CD4-positive, alpha-beta T cell treated with Interleukin-6 for 4 hours (primary cell): ENCODE results near the gene POM121L2.
"Not testable (repeated sequence)": the region's sequence is repeated elsewhere in the genome, so short reads cannot be mapped to it uniquely, and the experiment has no call there.

Experiments used
- DNase-seq: peaks from one replicate; pipeline ENCODE4 v3.0.0-alpha.2; 2020; ENCODE audit warnings: mixed read lengths

The POM121L2 gene

DNA sequence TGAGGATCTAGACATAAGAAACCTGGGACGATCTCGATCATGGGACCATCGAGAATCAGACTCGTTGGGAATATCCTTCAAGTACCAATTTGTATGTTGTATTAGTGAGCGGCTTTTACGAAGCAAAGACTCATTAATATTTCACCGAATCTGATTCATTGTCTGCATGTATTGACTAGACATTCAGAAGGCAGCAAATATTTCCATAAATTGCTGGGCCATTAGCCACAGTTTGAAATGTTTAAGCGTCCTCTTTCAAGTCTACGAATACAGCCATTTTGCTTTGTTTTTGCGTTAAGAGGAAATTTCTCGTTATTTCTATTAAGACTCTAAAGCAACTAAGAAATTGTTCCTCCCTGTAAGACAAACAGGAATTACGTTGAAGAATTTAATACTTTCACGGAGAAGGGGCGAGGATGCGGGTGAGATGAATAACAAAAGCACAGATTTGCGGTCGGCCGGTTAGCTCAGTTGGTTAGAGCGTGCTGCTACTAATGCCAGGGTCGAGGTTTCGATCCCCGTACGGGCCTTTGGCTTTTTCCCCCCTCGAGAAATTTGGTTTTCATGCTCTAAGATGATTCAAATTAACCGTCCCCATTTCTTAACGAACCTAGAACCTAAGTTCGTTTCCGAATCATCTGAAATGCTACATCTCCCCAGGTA, 18.5 kb downstream of the POM121L2 start:
- no peak for DNase-seq

DNA sequence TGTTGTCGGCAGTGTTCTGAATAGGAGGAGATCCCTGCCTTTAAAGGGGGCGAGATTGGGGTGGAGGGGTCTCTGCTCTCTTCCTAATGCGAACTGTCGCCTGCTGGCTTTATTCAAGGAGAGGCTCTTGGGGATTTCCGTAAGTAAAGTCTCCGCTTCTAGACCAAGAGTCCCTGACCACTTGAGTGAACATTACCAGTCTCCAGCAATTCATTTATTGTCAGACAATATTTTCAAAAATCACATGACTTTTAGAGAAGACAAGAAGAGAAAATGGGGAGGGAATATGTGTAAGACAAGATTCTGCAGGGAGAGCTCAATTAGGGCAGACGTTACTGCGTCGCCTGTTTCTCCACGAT, 21.2 kb downstream of the POM121L2 start:
- no peak for DNase-seq

DNA sequence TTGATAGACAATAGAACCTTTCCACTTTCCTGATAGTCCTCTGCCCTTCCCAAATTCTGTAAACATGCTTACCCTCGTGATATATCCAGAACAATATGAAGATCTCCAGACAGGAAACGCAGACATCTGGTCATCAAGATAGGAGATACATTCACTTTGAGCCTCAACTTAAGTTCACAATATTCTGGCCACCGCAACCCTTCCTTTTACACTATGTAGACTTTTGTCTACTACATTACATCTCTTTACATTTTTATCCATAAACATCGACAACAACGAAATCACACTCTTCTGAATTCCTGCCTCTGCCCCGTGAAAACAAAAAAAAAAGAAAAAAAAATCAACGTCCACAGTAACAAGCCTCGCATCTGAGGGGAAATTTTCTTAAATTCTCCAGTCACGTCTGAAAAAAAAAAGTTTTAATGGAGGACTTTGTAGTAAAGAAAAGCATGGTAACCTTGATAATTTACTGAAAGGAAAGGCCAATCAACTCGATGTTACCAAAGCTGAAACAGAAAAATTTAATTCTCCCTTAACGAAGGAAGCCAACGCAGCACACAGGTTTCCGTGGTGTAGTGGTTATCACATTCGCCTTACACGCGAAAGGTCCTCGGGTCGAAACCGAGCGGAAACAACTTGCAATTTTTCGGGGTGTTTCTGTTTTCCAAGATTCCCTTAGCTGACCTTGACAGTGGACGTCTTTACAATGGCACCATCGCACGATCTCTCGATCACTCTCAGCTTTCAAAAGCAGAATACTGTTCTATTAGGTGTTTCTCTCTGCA, 21.8 kb downstream of the POM121L2 start:
- DNase-seq: no peak

DNA sequence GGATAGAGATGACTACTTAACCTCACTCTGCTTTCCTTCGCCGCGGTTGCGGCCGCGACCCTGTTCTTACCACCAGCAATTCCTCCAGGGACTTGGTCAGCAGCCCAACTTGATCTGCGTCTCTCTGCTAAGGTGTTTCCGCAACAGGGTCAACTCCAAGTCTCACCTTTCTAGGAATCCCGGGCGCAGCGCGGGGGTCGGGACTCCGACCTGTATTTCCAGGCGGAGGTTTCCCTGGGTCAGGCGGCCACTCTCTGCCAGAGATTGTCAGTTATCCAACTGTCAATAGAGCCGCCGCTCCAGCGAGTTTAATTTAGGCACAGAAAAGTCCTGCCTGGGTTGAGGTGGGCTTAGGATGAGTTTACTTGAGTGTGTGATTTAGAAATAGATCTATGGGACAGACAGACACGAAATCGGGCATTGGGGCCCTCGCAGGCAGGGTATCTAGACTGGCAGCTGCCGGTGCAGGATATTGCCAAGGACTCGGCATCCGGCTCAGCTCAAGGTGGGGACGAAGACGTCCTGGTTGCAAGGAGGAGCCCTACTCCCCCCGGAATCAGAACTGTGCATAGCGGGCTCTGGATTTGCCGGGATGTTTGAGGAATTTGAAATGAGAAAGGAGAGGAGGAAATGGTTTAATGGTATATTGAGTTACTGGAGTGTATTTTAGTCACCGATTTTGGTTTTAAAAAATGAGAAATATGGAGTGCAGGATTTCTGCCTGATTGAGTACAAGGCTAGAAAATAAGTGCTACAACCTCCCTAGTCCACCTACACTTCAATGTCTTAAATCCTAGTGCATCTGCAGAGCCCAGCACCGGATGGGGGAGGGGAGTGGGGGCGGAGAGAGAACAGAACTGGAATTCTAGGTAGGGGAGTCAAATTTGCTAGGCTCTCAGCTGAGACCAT, 23.7 kb downstream of the POM121L2 start:
- DNase-seq: no peak

DNA sequence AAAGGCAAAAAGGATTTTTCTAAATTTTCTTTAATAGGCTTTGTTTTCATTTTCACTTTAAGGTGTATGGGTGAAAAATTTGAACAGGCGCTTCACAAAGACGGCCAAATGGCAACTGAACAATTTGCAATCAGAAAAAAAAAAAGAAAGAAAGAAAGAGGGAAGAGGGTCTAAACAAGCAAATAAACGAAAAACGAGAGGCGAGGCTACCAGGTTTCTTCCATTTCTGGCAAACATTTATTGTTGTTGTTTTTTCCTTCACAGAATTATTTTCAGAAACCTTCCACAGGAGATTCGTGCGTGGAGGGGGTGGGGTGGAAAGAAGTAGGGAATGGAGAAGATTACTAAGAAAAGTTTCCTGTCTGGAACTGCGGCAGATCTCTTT, 24.3 kb downstream of the POM121L2 start:
- no peak for DNase-seq

DNA sequence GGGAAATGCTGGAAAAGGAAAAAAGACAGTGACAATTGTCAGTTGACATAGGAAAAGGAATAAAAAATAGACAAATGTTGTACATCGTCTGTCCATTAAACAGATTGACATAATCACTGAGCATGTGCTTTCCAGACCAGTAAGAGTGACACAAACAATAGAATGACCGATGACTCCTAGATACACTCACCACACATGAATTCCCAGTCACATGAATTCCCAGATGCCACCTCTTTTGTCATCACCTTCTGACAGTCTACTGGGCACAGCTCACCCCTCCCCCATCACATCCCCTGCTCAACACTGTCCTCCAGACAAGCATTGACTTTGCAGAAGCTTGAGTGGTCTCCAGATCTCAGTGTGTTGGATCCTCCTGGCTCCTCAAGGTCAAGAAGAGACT, 25.9 kb downstream of the POM121L2 start:
- no peak for DNase-seq

DNA sequence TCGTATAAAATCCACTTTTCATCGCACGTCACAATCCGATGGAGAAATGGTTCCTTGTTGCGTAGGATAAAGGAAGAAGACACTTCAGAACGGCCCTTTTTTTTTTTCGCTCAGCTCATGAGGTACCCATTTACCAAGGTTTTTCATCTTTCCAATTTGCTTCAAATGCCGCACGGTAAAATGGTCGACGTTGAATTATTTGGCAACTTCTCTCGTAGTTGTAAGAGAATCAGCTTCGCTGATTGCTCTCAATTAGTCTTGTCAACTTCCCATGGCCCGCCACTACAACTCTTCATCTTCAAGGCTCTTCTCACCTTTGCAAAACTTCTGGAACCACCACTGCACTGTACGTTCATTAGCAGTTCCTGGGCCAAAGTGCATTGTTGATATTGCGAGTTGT, 28.8 kb downstream of the POM121L2 start:
- no peak for DNase-seq

DNA sequence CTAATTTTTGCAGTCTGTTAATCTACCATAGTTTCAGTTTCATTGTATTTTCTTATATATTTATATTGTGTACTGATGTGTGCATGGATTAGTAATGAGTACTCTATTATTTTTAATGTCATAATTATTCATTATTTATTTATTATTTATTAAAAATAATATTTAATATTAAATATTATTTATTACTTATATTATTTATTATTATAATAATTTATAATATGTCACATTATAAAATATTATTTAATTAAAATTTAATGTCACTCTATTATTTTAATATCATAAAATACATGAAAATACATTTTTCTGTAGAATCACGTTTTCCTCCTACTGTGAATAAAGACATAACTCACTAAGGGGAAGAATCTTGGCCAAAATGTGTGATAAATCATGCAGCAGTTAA, 30.5 kb downstream of the POM121L2 start:
- DNase-seq: no peak

DNA sequence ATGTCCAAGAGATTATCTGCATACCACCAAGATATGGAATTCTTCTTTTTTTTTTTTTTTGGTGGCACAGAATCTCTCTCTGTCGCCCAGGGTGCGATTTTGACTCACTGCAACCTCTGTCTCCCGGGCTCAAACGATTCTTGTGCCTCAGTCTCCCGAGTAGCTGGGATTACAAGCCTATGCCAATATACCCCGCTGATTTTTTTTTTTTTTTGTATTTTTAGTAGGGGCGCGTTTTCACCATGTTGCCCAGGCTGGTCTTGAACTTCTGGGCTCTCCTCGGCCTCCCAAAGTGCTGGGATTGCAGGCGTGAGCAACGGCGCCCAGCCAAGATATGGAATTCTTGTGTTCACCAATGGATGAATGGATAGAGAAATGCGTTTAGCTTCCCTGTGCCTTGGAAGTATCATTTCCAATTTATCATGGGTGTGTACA, 31.0 kb downstream of the POM121L2 start:
- DNase-seq: no peak

DNA sequence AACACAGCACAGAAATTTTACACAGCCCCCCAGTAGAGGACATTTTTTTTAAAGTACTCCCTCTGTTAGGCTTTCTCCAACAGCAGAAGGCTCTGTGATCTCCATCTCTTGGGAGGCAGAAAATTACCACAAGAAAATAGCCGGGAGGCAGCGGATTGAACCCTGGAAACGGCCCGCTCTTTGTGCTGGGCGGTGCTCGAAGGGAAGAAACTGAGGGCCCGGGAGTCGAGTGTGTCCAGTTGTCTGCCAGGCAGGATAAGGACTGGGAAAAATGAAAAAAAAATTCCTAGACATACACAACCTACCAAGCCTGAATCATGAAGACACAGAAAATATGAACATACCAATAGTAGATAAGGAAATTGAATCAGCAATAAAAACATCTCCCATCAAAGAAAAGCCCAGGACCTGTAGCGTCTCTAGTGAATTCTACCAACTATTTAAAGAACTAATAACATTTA, 31.5 kb downstream of the POM121L2 start:
- DNase-seq: no peak

DNA sequence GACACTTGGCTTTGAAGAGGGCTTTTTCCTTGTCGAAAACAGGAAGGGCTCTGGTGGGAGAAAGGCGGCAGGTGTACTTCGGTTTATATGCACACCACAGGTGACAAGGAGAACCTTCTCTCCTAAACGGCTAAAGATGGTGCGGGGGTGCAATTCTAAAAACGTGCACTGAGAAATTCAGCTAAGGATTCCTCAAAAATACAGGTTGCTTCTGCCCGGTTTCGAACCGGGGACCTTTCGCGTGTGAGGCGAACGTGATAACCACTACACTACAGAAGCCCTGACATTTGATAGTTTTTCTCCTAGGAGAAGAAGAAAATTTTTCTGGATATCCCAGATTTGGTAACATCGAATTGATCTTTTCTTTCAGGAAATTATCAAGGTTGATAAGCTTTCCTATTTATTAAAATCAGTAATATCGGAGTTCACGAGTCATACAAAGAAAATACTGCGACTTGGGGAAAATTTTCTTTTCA, 32.0 kb downstream of the POM121L2 start:
- no peak for DNase-seq

DNA sequence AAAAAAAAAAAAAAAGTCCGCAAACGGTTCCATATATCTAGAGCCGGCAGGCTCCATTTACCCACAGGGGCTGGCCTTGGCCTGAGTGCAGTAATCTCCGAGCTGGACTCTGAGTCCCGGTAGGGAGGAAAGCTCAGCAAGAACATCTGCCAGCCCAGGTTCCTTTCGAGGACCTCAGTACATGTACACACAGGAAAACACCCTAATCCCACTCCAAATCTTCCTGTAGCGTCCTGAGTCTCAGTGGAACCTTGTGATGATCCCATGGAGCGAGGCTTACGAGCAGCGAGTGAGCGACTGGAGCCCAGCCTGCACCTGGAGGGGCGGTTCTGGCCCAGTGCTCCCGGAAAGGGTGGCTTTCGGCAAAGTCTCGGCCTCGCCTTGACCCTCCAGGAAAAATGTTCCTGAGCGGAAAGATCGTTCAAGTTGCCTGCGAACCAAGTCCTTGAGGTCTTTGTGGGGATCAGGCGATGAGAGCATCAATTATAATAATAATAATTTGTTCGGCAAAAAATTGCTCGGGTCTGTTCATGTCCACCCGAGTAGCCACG, 32.5 kb downstream of the POM121L2 start:
- DNase-seq: no peak

DNA sequence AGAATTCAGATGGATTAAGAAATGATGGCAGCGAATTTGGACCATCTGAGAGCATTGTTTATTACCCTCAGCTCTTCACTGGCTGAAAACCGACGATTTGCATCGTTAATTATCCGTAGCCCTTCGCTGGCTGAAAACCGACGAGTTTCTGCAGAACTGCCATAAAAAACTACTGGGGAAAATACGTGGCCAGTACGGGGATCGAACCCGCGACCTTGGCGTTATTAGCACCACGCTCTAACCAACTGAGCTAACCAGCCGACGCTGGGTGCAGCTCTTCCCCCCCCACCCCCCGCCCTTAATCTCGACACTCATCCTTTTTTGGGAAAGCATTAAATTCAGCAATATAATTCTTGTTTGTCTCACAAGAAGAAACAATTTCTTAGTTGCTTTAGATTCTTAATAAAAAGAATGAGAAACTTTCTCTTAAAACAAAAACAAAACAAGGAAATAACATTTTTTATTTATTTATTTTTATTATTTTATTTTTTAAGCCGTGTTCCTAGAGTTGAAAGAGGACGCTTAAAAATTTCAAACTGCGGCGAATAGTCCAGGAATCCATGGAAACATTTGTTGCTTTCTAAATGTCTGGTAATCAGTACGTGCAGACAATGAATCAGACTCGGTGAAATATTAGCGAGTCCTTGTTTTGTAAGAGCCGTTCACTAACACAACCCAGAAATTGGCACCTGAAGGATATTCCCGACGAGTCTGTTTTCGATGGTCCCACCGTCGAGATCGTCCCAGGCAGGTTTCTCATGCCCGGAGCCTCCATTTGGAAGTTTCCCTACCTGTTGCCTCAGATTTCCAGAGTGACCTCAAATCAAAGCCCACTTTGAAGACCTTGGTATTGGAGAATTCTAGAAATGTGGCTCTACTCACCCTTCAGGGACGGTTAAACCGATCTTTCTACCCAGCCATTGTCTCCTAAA, 36.8 kb downstream of the POM121L2 start:
- no peak for DNase-seq

DNA sequence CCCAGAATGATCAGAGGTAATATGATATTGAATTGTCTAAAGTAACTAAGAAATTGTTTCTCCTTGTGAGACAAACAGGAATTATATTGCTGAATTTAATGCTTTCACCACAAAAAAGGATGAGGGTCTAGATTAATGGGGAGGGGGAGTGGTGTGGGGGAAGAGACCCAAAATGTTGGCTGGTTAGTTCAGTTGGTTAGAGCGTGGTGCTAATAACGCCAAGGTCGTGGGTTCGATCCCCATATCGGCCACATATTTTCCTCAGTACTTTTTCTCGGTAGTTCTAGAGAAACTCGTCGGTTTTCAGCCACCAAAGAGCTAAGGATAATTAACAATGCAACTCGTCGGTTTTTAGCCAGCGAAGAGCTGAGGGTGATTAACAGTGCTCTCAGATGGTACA, 38.3 kb downstream of the POM121L2 start:
- DNase-seq: no peak

DNA sequence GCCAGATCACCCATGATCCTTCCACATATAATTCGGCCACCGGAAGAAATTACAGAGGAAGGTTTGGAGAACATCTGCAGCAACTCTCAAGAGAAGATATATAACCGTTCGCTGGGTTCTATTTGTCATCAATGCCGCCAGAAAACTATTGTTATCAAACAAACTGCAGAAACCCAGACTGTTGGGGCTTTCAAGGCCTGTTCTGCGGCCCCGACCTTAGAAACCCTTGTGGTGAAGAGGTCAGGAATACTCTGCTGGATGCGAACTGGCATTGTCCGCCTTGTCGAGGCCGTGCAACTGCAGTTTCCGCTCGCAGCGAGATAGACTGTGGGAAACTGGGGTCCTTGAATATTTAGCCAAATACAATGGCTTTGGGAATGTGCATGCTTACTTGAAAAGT, 43.3 kb downstream of the POM121L2 start:
- DNase-seq: no peak

DNA sequence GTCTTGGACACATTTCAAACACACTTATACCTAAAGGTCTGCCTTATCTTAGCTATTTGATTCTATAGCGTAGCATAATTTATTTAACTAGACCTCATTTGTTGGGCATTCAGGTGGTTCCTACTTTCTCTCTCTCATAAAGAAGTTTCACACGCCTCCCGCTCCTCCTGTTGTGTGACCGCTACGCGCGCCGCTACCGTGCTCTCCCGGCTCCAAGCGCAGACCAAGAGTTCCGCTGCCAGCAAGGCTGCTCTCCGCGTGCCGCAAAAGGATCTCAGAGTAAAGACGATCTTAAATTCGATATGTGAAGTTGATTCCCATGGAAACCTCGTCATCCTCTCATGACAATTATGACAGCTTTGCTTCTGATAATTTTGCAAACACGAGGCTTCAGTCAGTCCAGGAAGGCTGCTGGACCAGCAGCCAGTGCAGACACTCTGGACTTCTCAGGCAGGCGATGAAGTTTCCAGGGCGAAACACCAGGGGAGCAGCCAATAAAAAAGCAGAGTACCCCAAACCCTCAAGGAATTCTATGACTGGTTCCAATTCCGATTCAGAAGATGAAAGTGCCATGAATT, 44.1 kb downstream of the POM121L2 start:
- no peak for DNase-seq

DNA sequence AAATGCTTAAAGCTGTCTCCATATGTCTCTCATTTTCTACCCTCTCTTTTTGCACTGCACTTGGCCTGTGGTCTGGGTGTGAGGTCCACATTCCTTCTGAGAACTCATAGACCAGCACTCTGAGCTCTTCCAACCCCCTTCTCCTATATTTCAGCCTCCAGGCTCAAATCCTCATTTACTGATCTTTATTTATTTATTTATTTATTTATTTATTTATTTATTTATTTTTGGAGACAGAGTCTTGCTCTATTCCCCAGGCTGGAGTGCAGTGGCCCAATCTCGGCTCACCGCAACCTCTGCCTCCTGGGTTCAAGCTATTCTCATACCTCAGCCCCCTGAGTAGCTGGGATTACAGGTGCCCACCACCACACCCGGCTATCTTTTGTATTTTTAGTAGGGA, 45.1 kb downstream of the POM121L2 start:
- DNase-seq: not testable (repeated sequence)

DNA sequence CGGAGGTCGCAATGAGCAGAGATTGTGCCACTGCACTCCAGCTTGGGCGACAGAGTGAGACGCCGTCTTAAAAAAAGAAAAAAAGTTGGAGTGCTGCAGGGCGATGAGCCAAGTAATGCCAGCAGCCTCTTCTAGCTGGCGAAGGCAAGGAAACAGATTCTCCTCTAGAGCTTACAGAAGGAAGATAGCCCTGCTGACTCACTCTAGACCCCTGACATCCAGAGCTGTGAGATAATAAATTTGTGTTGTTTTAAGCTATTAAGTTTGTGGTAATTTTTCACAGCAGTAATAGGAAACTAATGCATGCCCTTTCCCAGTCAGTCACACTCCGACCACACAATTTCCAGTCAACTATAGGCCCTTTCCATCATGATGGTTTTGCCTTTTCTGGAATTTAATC, 48.2 kb downstream of the POM121L2 start:
- no peak for DNase-seq

DNA sequence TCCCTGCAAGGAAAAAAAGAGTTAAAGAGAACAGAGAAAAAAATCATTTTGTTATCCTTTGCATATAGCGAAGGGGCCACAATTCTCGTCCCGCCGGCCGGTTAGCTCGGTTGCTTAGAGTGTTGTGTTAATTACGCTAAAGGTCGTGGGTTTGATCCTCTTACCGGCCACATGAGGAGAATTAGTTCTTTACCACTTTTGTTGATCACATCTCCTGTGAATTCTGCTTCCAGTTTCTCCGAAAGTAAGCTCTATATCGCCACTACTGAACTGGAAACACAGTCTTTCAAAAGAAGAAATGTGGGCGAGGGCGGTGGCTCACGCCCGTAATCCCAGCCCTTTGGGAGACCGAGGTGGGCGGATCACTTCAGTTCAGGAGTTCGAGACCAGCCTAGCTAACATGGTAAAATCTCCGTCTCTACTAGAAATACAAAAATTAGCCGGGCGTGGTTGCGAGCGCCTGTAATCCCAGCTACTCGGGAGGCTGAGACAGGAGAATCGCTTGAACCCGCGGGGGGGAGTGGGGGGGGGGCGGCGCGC, 51.2 kb downstream of the POM121L2 start:
- DNase-seq: no peak

DNA sequence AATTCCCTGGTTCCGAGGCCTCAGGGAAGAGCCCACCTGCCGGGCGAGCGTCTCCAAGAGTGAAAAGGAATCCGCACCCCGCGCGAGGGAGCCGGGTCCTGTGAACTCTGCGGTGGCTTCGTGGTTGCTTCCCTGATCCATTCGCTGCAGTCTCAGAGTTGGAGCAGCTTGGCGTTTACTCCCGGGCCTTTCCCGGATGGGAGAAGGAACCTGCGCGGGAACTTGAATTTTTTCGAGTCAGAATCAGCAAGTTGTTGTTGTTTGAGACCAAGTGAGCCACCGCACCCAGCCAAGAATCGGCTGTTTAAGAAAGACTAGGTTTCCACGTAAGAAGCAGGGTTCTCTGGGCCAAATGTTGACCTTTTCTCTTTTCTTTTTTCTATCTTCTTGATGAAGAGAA, 51.7 kb downstream of the POM121L2 start:
- no peak for DNase-seq
